Coronary artery (tissue), 2 donors: Measurements from ENCODE around the gene ADAMTS2.

Source experiments
- DNase-seq: peaks from one replicate; pipeline ENCODE4 v3.0.0-alpha.2; 2017; ENCODE audit warnings: low spot score
- H3K27ac ChIP-seq, 2 donors: fragments of 200-600 bp; sonication (generic); one replicate each; pipeline ENCODE4 v1.5.1; 2016 to 2019
- H3K4me3 ChIP-seq: fragments of 200-600 bp; sonication (generic); 2 replicates; pipeline ENCODE4 v1.5.1; 2016; ENCODE audit warnings: mild to moderate bottlenecking, moderate library complexity
- TF ChIP-seq, protein P1 (sequence below): fragments of 200-600 bp; sonication (generic); IDR thresholded peaks from one replicate; pipeline ENCODE4 v1.5.1; 2019; ENCODE audit warnings: antibody characterized with exemption

ADAMTS2 gene

GRCh38 chr5:179331591-179332375 is 13.5 kb downstream of the ADAMTS2 start:
- TF ChIP-seq, protein P1, sequence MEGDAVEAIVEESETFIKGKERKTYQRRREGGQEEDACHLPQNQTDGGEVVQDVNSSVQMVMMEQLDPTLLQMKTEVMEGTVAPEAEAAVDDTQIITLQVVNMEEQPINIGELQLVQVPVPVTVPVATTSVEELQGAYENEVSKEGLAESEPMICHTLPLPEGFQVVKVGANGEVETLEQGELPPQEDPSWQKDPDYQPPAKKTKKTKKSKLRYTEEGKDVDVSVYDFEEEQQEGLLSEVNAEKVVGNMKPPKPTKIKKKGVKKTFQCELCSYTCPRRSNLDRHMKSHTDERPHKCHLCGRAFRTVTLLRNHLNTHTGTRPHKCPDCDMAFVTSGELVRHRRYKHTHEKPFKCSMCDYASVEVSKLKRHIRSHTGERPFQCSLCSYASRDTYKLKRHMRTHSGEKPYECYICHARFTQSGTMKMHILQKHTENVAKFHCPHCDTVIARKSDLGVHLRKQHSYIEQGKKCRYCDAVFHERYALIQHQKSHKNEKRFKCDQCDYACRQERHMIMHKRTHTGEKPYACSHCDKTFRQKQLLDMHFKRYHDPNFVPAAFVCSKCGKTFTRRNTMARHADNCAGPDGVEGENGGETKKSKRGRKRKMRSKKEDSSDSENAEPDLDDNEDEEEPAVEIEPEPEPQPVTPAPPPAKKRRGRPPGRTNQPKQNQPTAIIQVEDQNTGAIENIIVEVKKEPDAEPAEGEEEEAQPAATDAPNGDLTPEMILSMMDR, result no peak
- DNase-seq, result no peak
- H3K27ac ChIP-seq, result no peak overlapping the region
- no peak overlapping the region for H3K4me3 ChIP-seq

DNA sequence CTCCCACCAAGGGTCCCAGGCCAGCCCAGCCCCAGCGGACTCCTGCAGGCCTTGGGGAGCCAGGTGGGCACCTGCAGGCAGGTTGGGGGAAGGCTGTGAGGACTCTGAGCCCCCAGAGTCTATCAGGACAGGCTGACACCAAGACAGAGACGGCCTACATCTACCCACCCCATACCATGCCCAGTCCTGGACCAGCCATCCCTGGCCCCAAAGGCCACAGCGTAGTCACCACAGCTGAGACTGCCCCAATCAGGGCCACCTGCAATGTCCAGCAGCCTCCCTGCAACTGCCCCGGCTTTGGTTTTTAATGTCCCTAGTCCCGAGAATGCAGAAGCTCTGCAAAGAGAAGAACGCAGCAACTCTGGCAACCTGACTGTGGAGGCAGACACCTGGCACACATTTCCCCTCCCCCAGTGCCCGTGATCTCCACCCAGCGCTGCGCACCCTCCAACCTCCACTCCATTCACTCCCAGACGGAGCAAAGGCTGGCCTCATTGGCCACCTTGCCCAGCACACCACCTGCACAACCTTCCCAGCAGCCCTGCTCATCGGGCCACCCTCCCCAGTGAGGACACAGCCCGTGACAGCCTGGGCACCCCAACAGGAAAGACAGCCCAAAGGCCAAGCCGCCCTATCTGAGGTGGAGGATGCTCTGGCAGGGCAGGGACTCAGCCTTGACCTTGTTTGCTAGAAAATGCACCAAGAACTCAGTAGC is 14.9 kb downstream of the ADAMTS2 start:
- TF ChIP-seq, protein P1, result no peak
- DNase-seq, result no peak
- no peak overlapping the region for H3K27ac ChIP-seq

GRCh38 chr5:179328291-179328690 is 17.0 kb downstream of the ADAMTS2 start:
- Histone ChIP-seq H3K4me3 (no peak overlapping the region), H3K27ac (no peak overlapping the region)
- no peak for DNase-seq
- TF ChIP-seq, protein P1, result no peak

More for the DNA sequence above, 14.9 kb downstream of the ADAMTS2 start:
- H3K4me3 ChIP-seq, result no peak overlapping the region

DNA sequence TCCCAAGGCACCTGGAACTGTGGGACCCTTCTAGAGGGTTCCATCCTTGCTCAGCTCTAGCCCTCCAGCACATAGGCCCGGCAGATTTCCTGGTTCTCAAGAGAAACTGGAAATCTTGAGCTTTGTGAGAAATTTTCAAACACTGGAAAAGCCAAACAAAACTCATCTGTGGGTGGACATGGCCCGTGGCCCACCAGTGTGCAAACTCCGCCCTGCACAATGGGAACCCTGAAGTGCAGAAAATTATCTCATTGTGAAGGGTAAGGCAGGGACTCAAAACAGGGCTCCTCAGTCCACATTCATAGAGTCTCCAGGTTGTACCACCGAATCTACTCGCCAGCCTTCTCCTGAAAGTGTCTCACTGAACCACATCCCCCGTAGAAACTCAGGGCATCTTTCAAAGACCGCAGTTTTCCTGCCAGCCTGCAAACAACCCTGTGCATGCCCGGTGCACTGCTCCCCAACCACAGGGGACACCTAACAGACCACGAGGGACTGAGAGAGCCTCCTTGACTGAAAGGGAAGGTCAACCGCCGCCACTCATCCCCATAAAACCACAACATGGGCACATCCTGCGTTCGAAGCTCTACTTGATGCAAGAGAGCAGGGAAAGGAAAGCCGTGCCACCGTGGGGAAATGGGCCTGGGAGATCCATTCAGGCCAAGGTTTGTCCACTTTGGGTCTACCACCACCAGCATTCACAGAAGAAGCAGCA is 18.1 kb downstream of the ADAMTS2 start:
- Histone ChIP-seq H3K27ac (peak overlapping the region; percentile 38 to 50), H3K4me3 (no peak overlapping the region)
- DNase-seq, result no peak
- TF ChIP-seq, protein P1, result no peak

DNA sequence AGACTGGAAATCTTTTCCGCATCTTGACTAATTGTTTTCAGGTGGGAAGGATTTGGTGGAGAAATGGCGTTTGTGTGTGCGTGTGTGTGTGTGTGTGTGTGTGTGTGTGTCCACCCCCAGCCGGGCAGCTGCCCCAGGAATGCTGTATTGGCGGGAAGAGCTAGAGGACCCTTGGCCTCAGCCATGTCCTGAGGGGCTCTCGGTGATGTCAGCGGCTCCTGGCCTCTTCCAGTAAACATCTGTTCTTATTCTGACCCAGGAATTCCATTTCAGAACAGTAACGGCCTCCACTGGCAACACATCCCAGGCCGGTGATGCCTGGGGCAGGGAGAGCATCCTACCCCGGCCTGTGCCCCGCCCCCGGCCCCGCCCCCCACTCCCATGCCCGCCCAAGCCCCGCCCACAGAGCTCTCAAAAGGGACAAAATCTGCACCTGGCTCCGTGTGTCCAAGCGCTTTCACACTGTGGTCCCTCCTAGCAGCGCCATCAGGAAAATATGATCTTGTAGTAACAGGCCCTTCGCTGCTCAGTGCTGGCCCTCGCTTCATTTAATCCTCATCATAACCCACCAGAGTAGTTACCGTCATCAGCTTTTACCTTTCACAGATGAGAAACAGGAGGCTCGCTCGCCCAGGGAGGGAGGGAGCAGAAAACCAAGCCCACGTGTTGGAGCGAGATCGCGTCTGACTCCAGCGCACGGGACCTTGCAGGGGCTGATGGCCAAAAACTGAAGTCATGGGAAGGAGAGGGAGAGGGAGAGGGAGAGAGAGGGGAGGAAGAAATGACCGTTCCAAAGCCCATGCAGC is 18.9 kb downstream of the ADAMTS2 start:
- Histone ChIP-seq H3K27ac (peak overlapping the region; percentile 38 to 50), H3K4me3 (peak overlapping the region; percentile 37)
- TF ChIP-seq, protein P1, result no peak
- no peak for DNase-seq

- TF ChIP-seq, protein P1, result no peak
- H3K27ac ChIP-seq, result peak overlapping the region; percentile 15 to 50
- H3K4me3 ChIP-seq, result peak overlapping the region; percentile 37
- DNase-seq, result no peak
These were observed 19.8 kb downstream of the ADAMTS2 start for GRCh38 chr5:179325296-179326031.
